Duodenal mucosa (tissue), 2 donors: Measurements from ENCODE around the gene CCAR1.
"Not testable (repeated sequence)": the region's sequence is repeated elsewhere in the genome, so short reads cannot be mapped to it uniquely, and the experiment has no call there.

ENCODE experiments used
- H3K27ac ChIP-seq: one replicate; pipeline ENCODE4 v1.7.0; 2013; ENCODE audit warnings: low read depth, low read length
- H3K27me3 ChIP-seq, 2 donors: one replicate each; pipeline ENCODE4 v1.7.0; 2013; ENCODE audit warnings: low read length in 2 of 2, control low read depth in 1 of 2; ENCODE audit not compliant: insufficient read depth in 2 of 2, control insufficient read depth in 1 of 2
- H3K36me3 ChIP-seq, 2 donors: one replicate each; pipeline ENCODE4 v1.7.0; 2013; ENCODE audit warnings: low read length in 2 of 2, control low read depth in 1 of 2; ENCODE audit not compliant: insufficient read depth in 2 of 2, control insufficient read depth in 1 of 2
- H3K4me1 ChIP-seq, 2 donors: one replicate each; pipeline ENCODE4 v1.7.0; 2013; ENCODE audit warnings: low read length in 2 of 2, control low read depth in 1 of 2; ENCODE audit not compliant: insufficient read depth in 2 of 2, control insufficient read depth in 1 of 2
- H3K4me3 ChIP-seq, 2 donors: one replicate each; pipeline ENCODE4 v1.7.0; 2013; ENCODE audit warnings: low read length in 2 of 2, low read depth in 1 of 2
- H3K9ac ChIP-seq, 2 donors: one replicate each; pipeline ENCODE4 v1.7.0; 2013; ENCODE audit warnings: low read length in 2 of 2, low read depth in 1 of 2
- H3K9me3 ChIP-seq, 2 donors: one replicate each; pipeline ENCODE4 v1.7.0; 2013; ENCODE audit warnings: low read length in 2 of 2, control low read depth in 1 of 2; ENCODE audit not compliant: control insufficient read depth in 1 of 2

Gene CCAR1

GRCh38 chr10:68720793-68721672, at the start of gene CCAR1:
Gene CCAR1 (plus strand): TSS chr10:68721239. CDS start chr10:68722505, 1,266 bp downstream.
- no peaks in the 10 kb centered on the region for H3K27me3 ChIP-seq
- H3K36me3 ChIP-seq: peaks cover 6 to 20% of the 10 kb centered on the region in 2 donors
- peak within 1 kb of the TSS; percentile 74 to 91 for H3K4me3 ChIP-seq
- peaks cover 5 to 8% of the 10 kb centered on the region in 2 donors for H3K4me1 ChIP-seq
- H3K9me3 ChIP-seq: no peaks in the 10 kb centered on the region
- H3K9ac ChIP-seq: peak within 1 kb of the TSS; percentile 89 to 96
- peak within 1 kb of the TSS; percentile 83 for H3K27ac ChIP-seq

GRCh38 chr10:68684413-68684812, 36.6 kb upstream of the CCAR1 start:
- H3K36me3 ChIP-seq: peaks cover 0 to 14% of the 10 kb centered on the region in 2 donors
- H3K27ac ChIP-seq: no peak overlapping the region
- H3K27me3 ChIP-seq: no peaks in the 10 kb centered on the region
- peak overlapping the region in 1 of 2 donors; percentile 33 for H3K4me3 ChIP-seq
- H3K4me1 ChIP-seq: no peaks in the 10 kb centered on the region
- H3K9me3 ChIP-seq: no peaks in the 10 kb centered on the region
- no peak overlapping the region for H3K9ac ChIP-seq

- peaks cover 0 to 3% of the 10 kb centered on the region in 2 donors for H3K36me3 ChIP-seq
- H3K27ac ChIP-seq: no peak overlapping the region
- no peak overlapping the region for H3K4me3 ChIP-seq
- no peak overlapping the region for H3K9ac ChIP-seq
- no peaks in the 10 kb centered on the region for H3K4me1 ChIP-seq
- no peaks in the 10 kb centered on the region for H3K9me3 ChIP-seq
- H3K27me3 ChIP-seq: no peaks in the 10 kb centered on the region
Observed at GRCh38 chr10:68696018-68696417, 25.0 kb upstream of the CCAR1 start.

- H3K36me3 ChIP-seq: no peaks in the 10 kb centered on the region
- no peaks in the 10 kb centered on the region for H3K4me1 ChIP-seq
- no peak overlapping the region for H3K4me3 ChIP-seq
- H3K9me3 ChIP-seq: no peaks in the 10 kb centered on the region
- no peak overlapping the region for H3K27ac ChIP-seq
- no peak overlapping the region for H3K9ac ChIP-seq
- no peaks in the 10 kb centered on the region for H3K27me3 ChIP-seq
Observed at GRCh38 chr10:68697106-68697505, 23.9 kb upstream of the CCAR1 start.

- H3K36me3 ChIP-seq: no peaks in the 10 kb centered on the region
- H3K4me3 ChIP-seq: no peak overlapping the region
- no peaks in the 10 kb centered on the region for H3K4me1 ChIP-seq
- no peak overlapping the region for H3K27ac ChIP-seq
- no peaks in the 10 kb centered on the region for H3K9me3 ChIP-seq
- H3K9ac ChIP-seq: no peak overlapping the region
- no peaks in the 10 kb centered on the region for H3K27me3 ChIP-seq
Observed at GRCh38 chr10:68700197-68700596, 20.8 kb upstream of the CCAR1 start.

- Histone ChIP-seq H3K9ac (no peak overlapping the region), H3K36me3 (no peaks in the 10 kb centered on the region), H3K4me1 (no peaks in the 10 kb centered on the region), H3K27me3 (no peaks in the 10 kb centered on the region), H3K27ac (no peak overlapping the region), H3K4me3 (no peak overlapping the region), H3K9me3 (no peaks in the 10 kb centered on the region)
Observed at GRCh38 chr10:68705548-68705947, 15.5 kb upstream of the CCAR1 start.

GRCh38 chr10:68708987-68709386, 12.1 kb upstream of the CCAR1 start:
- H3K27ac ChIP-seq, H3K27me3 ChIP-seq, H3K9ac ChIP-seq, H3K9me3 ChIP-seq, H3K4me3 ChIP-seq, H3K4me1 ChIP-seq, H3K36me3 ChIP-seq: not testable (repeated sequence)

GRCh38 chr10:68713065-68713464, 8.0 kb upstream of the CCAR1 start:
- not testable (repeated sequence) for H3K27me3 ChIP-seq, H3K36me3 ChIP-seq, H3K9me3 ChIP-seq, H3K9ac ChIP-seq, H3K27ac ChIP-seq, H3K4me1 ChIP-seq, H3K4me3 ChIP-seq

- Histone ChIP-seq H3K4me1 (peaks cover 5 to 6% of the 10 kb centered on the region in 2 donors), H3K27ac (no peak overlapping the region), H3K9ac (no peak overlapping the region), H3K36me3 (no peaks in the 10 kb centered on the region), H3K27me3 (no peaks in the 10 kb centered on the region), H3K9me3 (no peaks in the 10 kb centered on the region), H3K4me3 (no peak overlapping the region)
Observed at GRCh38 chr10:68717435-68717834, 3.6 kb upstream of the CCAR1 start.

- peak overlapping the region; percentile 89 to 96 for H3K9ac ChIP-seq
- peak overlapping the region; percentile 74 to 91 for H3K4me3 ChIP-seq
- H3K27ac ChIP-seq: peak overlapping the region; percentile 83
- peaks cover 6 to 20% of the 10 kb centered on the region in 2 donors for H3K36me3 ChIP-seq
- H3K9me3 ChIP-seq: no peaks in the 10 kb centered on the region
- H3K4me1 ChIP-seq: peaks cover 5 to 8% of the 10 kb centered on the region in 2 donors
- H3K27me3 ChIP-seq: no peaks in the 10 kb centered on the region
Observed at GRCh38 chr10:68721673-68722335, 765 bp downstream of the CCAR1 start.
